ENCODE results near the gene ESYT2. TPM values are rescaled to one million over a fixed set of nuclear protein-coding genes. Genes with fewer than 3 reads are reported as not detected.

The ESYT2 gene
- total and polyA plus RNA-seq, 9 of the 15 experiments (the other 6 are each of a cell fraction or from before 2014, with no cell fraction given): 5.8 to 86.9 (median 64.7) TPM

- no peak for TF ChIP-seq FOXP4 (CRISPR knock-in tag; IDR thresholded peaks at IDR 0.05; ENCODE audit: borderline replicate concordance)
- peak in 1 of 2 experiments; percentile 71; a peak in 1 of 4 replicates for TF ChIP-seq CSDE1 (IDR thresholded peaks at IDR 0.05)
- TF ChIP-seq UBTF (IDR thresholded peaks at IDR 0.05; ENCODE audit: borderline replicate concordance in 1 of 2, low read depth in 2 of 2, low read length in 2 of 2): no peak
- no peak for TF ChIP-seq GATAD2A (IDR thresholded peaks at IDR 0.05)
- no peak for TF ChIP-seq ZNF175 (CRISPR knock-in tag; IDR thresholded peaks at IDR 0.05; ENCODE audit: low read depth)
- no peak for TF ChIP-seq FOS (IDR thresholded peaks at IDR 0.05; ENCODE audit: extremely low read depth, insufficient read length)
- no peak for TF ChIP-seq ZNF253 (CRISPR knock-in tag; conservative IDR thresholded peaks at IDR 0.05)
- 0 out of 2 replicates have a peak, but pooled peaks have one; percentile 34 for TF ChIP-seq MIER1 (IDR thresholded peaks at IDR 0.05; ENCODE audit: low read depth)
- TF ChIP-seq ID3 (CRISPR knock-in tag; IDR thresholded peaks at IDR 0.05): no peak
- TF ChIP-seq ID3 (tag; IDR thresholded peaks at IDR 0.05): no peak
- 0 out of 4 replicates have a peak, but pooled peaks of 1 of the 2 experiments have one; percentile 52 for TF ChIP-seq FOXK2 (conservative IDR thresholded peaks at IDR 0.05 in 1 of 2, IDR thresholded peaks at IDR 0.05 in 1 of 2; ENCODE audit: low read depth in 2 of 2)
- no peak for TF ChIP-seq ZNF707 (CRISPR knock-in tag; conservative IDR thresholded peaks at IDR 0.05)
Observed at GRCh38 chr7:158827411-158828132, 1.7 kb downstream of the ESYT2 start (continued).

Data from K562 (cell line).